Neuronal stem cell (in vitro differentiated cells): ENCODE data around the gene GARNL3.
A peak's percentile ranks its signal among the peaks of the same experiment; 100 is the strongest.

ENCODE experiments used
- DNase-seq: peaks from one replicate; pipeline ENCODE4 v3.0.0-alpha.2; 2013; ENCODE audit warnings: low spot score
- H2AFZ ChIP-seq: one replicate; pipeline ENCODE4 v1.6.1; 2013; ENCODE audit warnings: mild to moderate bottlenecking, low read length, inconsistent platforms
- H2AK5ac ChIP-seq: 2 replicates; pipeline ENCODE4 v1.6.1; 2013; ENCODE audit warnings: low read depth, mild to moderate bottlenecking, inconsistent platforms, low read length, moderate library complexity, mixed read lengths
- H2BK120ac ChIP-seq: 2 replicates; pipeline ENCODE4 v1.6.1; 2013; ENCODE audit warnings: low read depth, mild to moderate bottlenecking, inconsistent platforms, low read length, moderate library complexity, mixed read lengths
- H2BK12ac ChIP-seq: one replicate; pipeline ENCODE4 v1.6.1; 2013; ENCODE audit warnings: low read length, inconsistent platforms
- H2BK15ac ChIP-seq: 2 replicates; pipeline ENCODE4 v1.6.1; 2013; ENCODE audit warnings: mild to moderate bottlenecking, low read length, inconsistent platforms, mixed read lengths
- H2BK5ac ChIP-seq: one replicate; pipeline ENCODE4 v1.6.1; 2013; ENCODE audit warnings: inconsistent platforms, mild to moderate bottlenecking, low read length, moderate library complexity
- H3K14ac ChIP-seq: one replicate; pipeline ENCODE4 v1.6.1; 2013; ENCODE audit warnings: low read length, inconsistent platforms
- H3K18ac ChIP-seq: 2 replicates; pipeline ENCODE4 v1.6.1; 2013; ENCODE audit warnings: low read length, inconsistent platforms
- H3K23ac ChIP-seq: 2 replicates; pipeline ENCODE4 v1.6.1; 2013; ENCODE audit warnings: low read depth, mild to moderate bottlenecking, mixed read lengths, low read length, inconsistent platforms; ENCODE audit not compliant: poor library complexity
- H3K27ac ChIP-seq: replicated peaks from 3 replicates; pipeline ENCODE4 v1.5.1; 2013; ENCODE audit warnings: low read length, inconsistent platforms
- H3K27me3 ChIP-seq, 3 experiments: 2 replicates each; pipeline ENCODE4 v1.6.1; 2013; ENCODE audit warnings: low read length in 3 of 3, mild to moderate bottlenecking in 2 of 3, inconsistent platforms in 1 of 3, low read depth in 1 of 3, mixed read lengths in 1 of 3, moderate library complexity in 1 of 3; ENCODE audit not compliant: control insufficient read depth in 3 of 3, insufficient read depth in 3 of 3
- H3K36me3 ChIP-seq, 2 donors: replicated peaks in 1 of 2; 2 replicates each; pipeline ENCODE4 v1.6.1; 2013; ENCODE audit warnings: low read length in 2 of 2; ENCODE audit not compliant: control insufficient read depth in 2 of 2, insufficient read depth in 2 of 2
- H3K4ac ChIP-seq: 2 replicates; pipeline ENCODE4 v1.6.1; 2013; ENCODE audit warnings: inconsistent platforms, mild to moderate bottlenecking, low read length, moderate library complexity
- H3K4me1 ChIP-seq, 2 donors: 1 replicate in 1 of 2; 2 replicates in 1 of 2; pipeline ENCODE4 v1.6.1; 2013; ENCODE audit warnings: low read length in 2 of 2, low read depth in 1 of 2; ENCODE audit not compliant: control insufficient read depth in 2 of 2, insufficient read depth in 1 of 2
- H3K4me2 ChIP-seq: one replicate; pipeline ENCODE4 v1.6.1; 2013; ENCODE audit warnings: mild to moderate bottlenecking, low read length, inconsistent platforms; ENCODE audit not compliant: insufficient read depth, poor library complexity, severe bottlenecking
- H3K4me3 ChIP-seq, 2 donors: 2 replicates each; pipeline ENCODE4 v1.5.1; 2013; ENCODE audit warnings: low read length in 2 of 2, mild to moderate bottlenecking in 2 of 2, inconsistent platforms in 1 of 2, moderate library complexity in 1 of 2
- H3K79me1 ChIP-seq: one replicate; pipeline ENCODE4 v1.6.1; 2013; ENCODE audit warnings: low read depth, mild to moderate bottlenecking, inconsistent platforms, low read length, moderate library complexity
- H3K9ac ChIP-seq: one replicate; pipeline ENCODE4 v1.6.1; 2013; ENCODE audit warnings: mild to moderate bottlenecking, low read depth, low read length, inconsistent platforms; ENCODE audit not compliant: poor library complexity
- H3K9me3 ChIP-seq, 2 donors: replicated peaks in 1 of 2; 2 replicates each; pipeline versions ENCODE3 to v1.6.1; 2013; ENCODE audit warnings: low read length in 2 of 2, mild to moderate bottlenecking in 2 of 2, inconsistent platforms in 1 of 2, low read depth in 1 of 2, mixed read lengths in 1 of 2, moderate library complexity in 1 of 2; ENCODE audit not compliant: control insufficient read depth in 2 of 2, insufficient read depth in 1 of 2
- H4K8ac ChIP-seq: one replicate; pipeline ENCODE4 v1.6.1; 2013; ENCODE audit warnings: low read depth, mild to moderate bottlenecking, inconsistent platforms, low read length, moderate library complexity
- H4K91ac ChIP-seq: one replicate; pipeline ENCODE4 v1.6.1; 2013; ENCODE audit warnings: low read length, low read depth, mild to moderate bottlenecking, inconsistent platforms; ENCODE audit not compliant: poor library complexity
- WGBS, 2 donors: extraction: QIAGEN DNeasy Blood & Tissue Kit; methylation state at CpG; one replicate each; pipeline ENCODE4 v1.1.7; 2013; ENCODE audit warnings: missing lambda C conversion rate in 2 of 2, mixed read lengths in 1 of 2; ENCODE audit not compliant: insufficient read length in 2 of 2, insufficient replicate concordance in 1 of 2; ENCODE audit errors: extremely low coverage in 2 of 2; 5-methylcytosine and 5-hydroxymethylcytosine counted together

Gene GARNL3

GRCh38 chr9:127407492-127407843 lies 142.9 kb downstream of the GARNL3 start:
- Histone ChIP-seq H3K4ac (no peak overlapping the region), H3K18ac (peak overlapping the region; percentile 20), H2BK15ac (no peak overlapping the region), H2BK12ac (no peak overlapping the region), H2BK5ac (no peak overlapping the region), H2BK120ac (no peak overlapping the region), H3K4me3 (no peak overlapping the region), H3K23ac (no peak overlapping the region), H2AK5ac (no peak overlapping the region), H3K27ac (no peak overlapping the region), H3K14ac (no peak overlapping the region), H2AFZ (peak overlapping the region; percentile 15), H3K9ac (no peak overlapping the region), H3K4me2 (no peak overlapping the region), H4K91ac (no peak overlapping the region), H3K79me1 (no peaks in the 10 kb centered on the region), H3K9me3 (no peaks in the 10 kb centered on the region), H4K8ac (no peak overlapping the region), H3K27me3 (no peaks in the 10 kb centered on the region), H3K36me3 (peaks cover 4 to 55% of the 10 kb centered on the region in 2 donors), H3K4me1 (peaks cover 0 to 5% of the 10 kb centered on the region in 2 donors)
- no peak for DNase-seq
- WGBS, 2 donors, result no CpG with 5 or more reads among the region's 6 CpGs

DNA sequence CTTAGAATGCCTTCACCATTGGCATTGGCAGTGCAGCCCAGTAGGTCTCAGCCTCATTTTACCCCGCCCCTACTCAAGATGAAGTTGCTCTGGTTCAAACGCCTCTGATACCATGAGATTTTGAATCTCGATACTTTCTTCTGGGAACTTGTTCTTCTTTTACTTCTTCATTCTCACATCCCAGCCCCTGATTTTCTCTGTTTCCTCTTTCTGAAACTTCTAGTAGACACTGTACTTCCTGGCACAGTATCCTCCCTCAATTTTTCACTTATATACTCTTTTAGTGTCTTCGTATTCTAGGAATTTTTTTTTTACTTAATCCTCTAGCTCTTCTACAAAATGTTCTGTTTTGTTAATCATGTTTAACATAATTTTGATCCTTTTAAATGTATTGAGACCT lies 146.5 kb downstream of the GARNL3 start:
- Histone ChIP-seq H2AFZ (no peak overlapping the region), H2BK15ac (no peak overlapping the region), H3K18ac (no peak overlapping the region), H3K4me3 (no peak overlapping the region), H3K4me2 (no peak overlapping the region), H3K4me1 (peaks cover 0 to 5% of the 10 kb centered on the region in 2 donors), H3K4ac (no peak overlapping the region), H3K27me3 (no peaks in the 10 kb centered on the region), H3K9ac (no peak overlapping the region), H2BK5ac (no peak overlapping the region), H3K23ac (no peak overlapping the region), H4K8ac (no peak overlapping the region), H2BK120ac (no peak overlapping the region), H2BK12ac (no peak overlapping the region), H3K14ac (no peak overlapping the region), H3K9me3 (no peaks in the 10 kb centered on the region), H3K36me3 (peaks cover 0 to 23% of the 10 kb centered on the region in 2 donors), H2AK5ac (no peak overlapping the region), H3K27ac (no peak overlapping the region), H3K79me1 (no peaks in the 10 kb centered on the region), H4K91ac (no peak overlapping the region)
- no peak for DNase-seq
- no CpG with 5 or more reads among the region's 4 CpGs for WGBS, 2 donors

DNA sequence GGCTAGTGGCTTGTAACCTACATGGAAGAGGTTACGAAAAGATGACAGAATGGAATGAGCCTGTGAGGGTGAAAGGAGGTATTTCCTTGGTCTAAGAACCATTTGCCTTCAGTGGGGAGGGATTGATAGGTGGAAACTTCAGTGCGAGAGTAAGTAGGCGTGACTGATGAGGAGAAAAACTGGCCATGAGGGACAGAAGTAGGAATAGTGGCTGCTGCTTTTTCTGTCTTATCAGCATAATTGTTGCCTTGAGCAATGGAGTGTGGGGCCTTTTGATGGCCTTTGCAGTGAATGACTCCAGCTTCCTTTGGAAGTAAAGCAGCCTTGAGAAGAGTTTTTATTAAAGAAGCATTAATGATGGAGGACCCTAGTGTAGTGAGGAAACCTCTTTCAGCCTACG lies 150.6 kb downstream of the GARNL3 start:
- peaks cover 0 to 2% of the 10 kb centered on the region in 2 donors for H3K9me3 ChIP-seq
- H3K23ac ChIP-seq, result no peak overlapping the region
- no peaks in the 10 kb centered on the region for H3K4me1 ChIP-seq
- H3K4ac ChIP-seq, result no peak overlapping the region
- H3K14ac ChIP-seq, result no peak overlapping the region
- no peak overlapping the region for H3K18ac ChIP-seq
- no peak overlapping the region for H2AK5ac ChIP-seq
- H3K4me2 ChIP-seq, result no peak overlapping the region
- H2BK5ac ChIP-seq, result no peak overlapping the region
- H2BK120ac ChIP-seq, result no peak overlapping the region
- H4K8ac ChIP-seq, result no peak overlapping the region
- no peak overlapping the region for H3K27ac ChIP-seq
- DNase-seq, result no peak
- no peak overlapping the region for H2AFZ ChIP-seq
- H2BK12ac ChIP-seq, result no peak overlapping the region
- H3K27me3 ChIP-seq, result no peaks in the 10 kb centered on the region
- no peak overlapping the region for H4K91ac ChIP-seq
- WGBS, 2 donors, result no CpG with 5 or more reads among the region's 4 CpGs
- no peak overlapping the region for H3K4me3 ChIP-seq
- peaks cover 0 to 6% of the 10 kb centered on the region in 2 donors for H3K36me3 ChIP-seq
- no peaks in the 10 kb centered on the region for H3K79me1 ChIP-seq
- H2BK15ac ChIP-seq, result no peak overlapping the region
- no peak overlapping the region for H3K9ac ChIP-seq

GRCh38 chr9:127415657-127416056 lies 151.1 kb downstream of the GARNL3 start:
- H3K4me2 ChIP-seq, result no peak overlapping the region
- H2AK5ac ChIP-seq, result no peak overlapping the region
- H3K36me3 ChIP-seq, result peaks cover 0 to 6% of the 10 kb centered on the region in 2 donors
- H3K4ac ChIP-seq, result no peak overlapping the region
- no peak overlapping the region for H4K91ac ChIP-seq
- DNase-seq, result no peak
- H3K4me1 ChIP-seq, result no peaks in the 10 kb centered on the region
- no CpG with 5 or more reads among the region's 1 CpG for WGBS, 2 donors
- no peak overlapping the region for H2BK12ac ChIP-seq
- H3K14ac ChIP-seq, result no peak overlapping the region
- H3K27ac ChIP-seq, result no peak overlapping the region
- no peak overlapping the region for H2BK5ac ChIP-seq
- H3K79me1 ChIP-seq, result no peaks in the 10 kb centered on the region
- H3K27me3 ChIP-seq, result no peaks in the 10 kb centered on the region
- no peak overlapping the region for H3K4me3 ChIP-seq
- H3K9ac ChIP-seq, result no peak overlapping the region
- no peak overlapping the region for H3K18ac ChIP-seq
- no peak overlapping the region for H2BK15ac ChIP-seq
- H3K9me3 ChIP-seq, result peaks cover 0 to 2% of the 10 kb centered on the region in 2 donors
- no peak overlapping the region for H2BK120ac ChIP-seq
- no peak overlapping the region for H2AFZ ChIP-seq
- H4K8ac ChIP-seq, result no peak overlapping the region
- no peak overlapping the region for H3K23ac ChIP-seq
